A549 (cell line): Measurements from ENCODE around the gene POM121L2. TPM values are rescaled to one million over a fixed set of nuclear protein-coding genes. Genes with fewer than 3 reads are reported as not detected.

Source experiments
- ATAC-seq, 2 experiments: fragments of 200-7000 bp in 1 of 2; fragments of >200 bp in 1 of 2; cut with Nextera tagmentation in 1 of 2; cut with Tn5 transposase in 1 of 2; 3 replicates each; pipeline versions ENCODE4 v1.8.0 to v1.9.1; 2018 to 2020; ENCODE audit warnings: mild to moderate bottlenecking in 1 of 2, moderate library complexity in 1 of 2
- CTCF ChIA-PET: fragments of 300-600 bp; sonication (Branson Sonifier 250); formaldehyde crosslinking; extraction: SDS; loops from one replicate; lab custom pipeline; 2021; ENCODE audit warnings: antibody characterized with exemption, inconsistent platforms; lab: Yijun Ruan, JAX
- POLR2A ChIA-PET: fragments of 350-600 bp; formaldehyde crosslinking; extraction: SDS; loops from one replicate; lab custom pipeline; 2021; ENCODE audit warnings: antibody characterized with exemption, inconsistent platforms; lab: Yijun Ruan, JAX
- DNase-seq, 2 experiments: peaks; one replicate each; pipeline versions ENCODE4 v3.0.0 to v3.0.0-alpha.2; 2011 to 2016; ENCODE audit warnings: low read depth in 1 of 2, low spot score in 1 of 2
- FAIRE-seq: peaks from 2 replicates; lab custom pipeline; 2011; peaks lifted over from hg19 to GRCh38; lab: Jason Lieb, UNC
- H3K27ac ChIP-seq, 2 experiments: fragments of >200 bp; sonication (Bioruptor Twin); formaldehyde crosslinking; 3 replicates each; pipeline ENCODE4 v1.5.1; 2016 to 2017
- H3K4me1 ChIP-seq: fragments of >200 bp; sonication (Bioruptor Twin); formaldehyde crosslinking; 3 replicates; pipeline ENCODE4 v1.6.1; 2016
- H3K4me2 ChIP-seq: fragments of >200 bp; sonication (Bioruptor Twin); formaldehyde crosslinking; 3 replicates; pipeline ENCODE4 v1.6.1; 2016
- H3K4me3 ChIP-seq: fragments of >200 bp; sonication (Bioruptor Twin); formaldehyde crosslinking; 3 replicates; pipeline ENCODE4 v1.5.1; 2016
- H3K9me3 ChIP-seq: fragments of >200 bp; sonication (Bioruptor Twin); formaldehyde crosslinking; 3 replicates; pipeline ENCODE4 v1.6.1; 2016
- BCL3 ChIP-seq: fragments of >200 bp; sonication (Bioruptor Twin); formaldehyde crosslinking; IDR thresholded peaks from 3 replicates; pipeline ENCODE4 v1.6.1; 2016
- CBX2 ChIP-seq: fragments of 200-600 bp; sonication (generic); IDR thresholded peaks from 2 replicates; pipeline ENCODE4 v1.6.1; 2016; ENCODE audit warnings: low read depth, mild to moderate bottlenecking, borderline replicate concordance
- CTCF ChIP-seq: fragments of >200 bp; sonication (Bioruptor Twin); formaldehyde crosslinking; IDR thresholded peaks from 3 replicates; pipeline ENCODE4 v1.5.1; 2016
- E2F6 ChIP-seq: IDR thresholded peaks from 2 replicates; pipeline ENCODE4 v1.6.1; 2012; ENCODE audit warnings: low read depth, borderline replicate concordance
- ESRRA ChIP-seq: fragments of 150-350 bp; IDR thresholded peaks from 2 replicates; pipeline ENCODE4 v1.6.1; 2014; ENCODE audit warnings: mild to moderate bottlenecking, low read length, borderline replicate concordance
- HOXB13 ChIP-seq: fragments of 250-450 bp; sonication (Bioruptor Pico); IDR thresholded peaks from 2 replicates; pipeline ENCODE4 v1.5.0; 2020; ENCODE audit warnings: low read depth, mild to moderate bottlenecking, moderate library complexity
- KDM5A ChIP-seq: fragments of 200-600 bp; sonication (generic); IDR thresholded peaks from 2 replicates; pipeline ENCODE4 v1.6.1; 2016; ENCODE audit warnings: antibody characterized with exemption, mild to moderate bottlenecking
- MAX ChIP-seq: IDR thresholded peaks from 2 replicates; pipeline ENCODE4 v1.6.1; 2012
- MAZ ChIP-seq: fragments of 150-350 bp; IDR thresholded peaks from 2 replicates; pipeline ENCODE4 v1.6.1; 2014; ENCODE audit warnings: antibody characterized with exemption, low read depth, low read length, borderline replicate concordance
- MYC ChIP-seq: IDR thresholded peaks from 2 replicates; pipeline ENCODE4 v1.6.1; 2012; ENCODE audit warnings: mild to moderate bottlenecking, inconsistent platforms, low read length, improper control_type of control experiment, borderline replicate concordance
- PBX3 ChIP-seq: IDR thresholded peaks from 2 replicates; pipeline ENCODE4 v1.6.1; 2012
- PHF8 ChIP-seq: fragments of 200-600 bp; sonication (generic); IDR thresholded peaks from 2 replicates; pipeline ENCODE4 v1.6.1; 2016; ENCODE audit warnings: low read depth, mild to moderate bottlenecking, antibody characterized with exemption, moderate library complexity, borderline replicate concordance
- POLR2A ChIP-seq: IDR thresholded peaks from 2 replicates; pipeline ENCODE4 v1.6.1; 2012; ENCODE audit warnings: mild to moderate bottlenecking, low read length
- RAD21 ChIP-seq, 2 experiments: fragments of >200 bp in 1 of 2; sonication (Bioruptor Twin) in 1 of 2; formaldehyde crosslinking in 1 of 2; IDR thresholded peaks in 1 of 2; conservative IDR thresholded peaks in 1 of 2; 2 replicates in 1 of 2; 3 replicates in 1 of 2; pipeline ENCODE4 v1.6.1; 2012 to 2018; ENCODE audit warnings: inconsistent platforms in 1 of 2
- SMC3 ChIP-seq: fragments of >200 bp; sonication (Bioruptor Twin); formaldehyde crosslinking; IDR thresholded peaks from 3 replicates; pipeline ENCODE4 v1.6.1; 2018; ENCODE audit warnings: inconsistent platforms
- USF2 ChIP-seq: fragments of 450-650 bp; IDR thresholded peaks from 2 replicates; pipeline ENCODE4 v1.6.1; 2014; ENCODE audit warnings: antibody characterized with exemption
- WGBS: methylation state at CpG from one replicate; pipeline ENCODE4 v1.1.6; 2017; ENCODE audit errors: missing lambda C conversion rate; 5-methylcytosine and 5-hydroxymethylcytosine counted together
- polyA minus RNA-seq: library from RNA; depleted of rRNA, polyadenylated mRNA; stranded (reverse); fragments of >200 nt; gene quantifications from 2 replicates; pipeline ENCODE4 v1.2.3, GENCODE V29; 2011; rRNA and poly(A)+ RNA removed
- polyA plus RNA-seq, 4 experiments: library from polyadenylated mRNA; depleted of rRNA in 3 of 4; stranded (reverse); fragments of >200 nt; fragmentation: RNase III in 1 of 4; extraction: RNeasy Plus Mini Kit Qiagen cat#74134 plus additional on column Dnase treatment in 1 of 4; gene quantifications; 2 replicates in 3 of 4; 3 replicates in 1 of 4; pipeline ENCODE4 v1.2.3, GENCODE V29; 2011 to 2017

Gene POM121L2
- polyA plus RNA-seq (2011; rRNA removed) (0.09 TPM in 1 of 2 replicates, not detected in the other), polyA plus RNA-seq (2017; fragmentation: RNase III; extraction: RNeasy Plus Mini Kit Qiagen cat#74134 plus additional on column Dnase treatment) (not detected in 3 replicates), polyA minus RNA-seq (0.04 TPM in 1 of 2 replicates, not detected in the other)
- not detected in 2 replicates for polyA plus RNA-seq (2012; cell fraction: cytosol; rRNA removed)
- not detected in 2 replicates for polyA plus RNA-seq (2012; cell fraction: nucleus; rRNA removed)

DNA sequence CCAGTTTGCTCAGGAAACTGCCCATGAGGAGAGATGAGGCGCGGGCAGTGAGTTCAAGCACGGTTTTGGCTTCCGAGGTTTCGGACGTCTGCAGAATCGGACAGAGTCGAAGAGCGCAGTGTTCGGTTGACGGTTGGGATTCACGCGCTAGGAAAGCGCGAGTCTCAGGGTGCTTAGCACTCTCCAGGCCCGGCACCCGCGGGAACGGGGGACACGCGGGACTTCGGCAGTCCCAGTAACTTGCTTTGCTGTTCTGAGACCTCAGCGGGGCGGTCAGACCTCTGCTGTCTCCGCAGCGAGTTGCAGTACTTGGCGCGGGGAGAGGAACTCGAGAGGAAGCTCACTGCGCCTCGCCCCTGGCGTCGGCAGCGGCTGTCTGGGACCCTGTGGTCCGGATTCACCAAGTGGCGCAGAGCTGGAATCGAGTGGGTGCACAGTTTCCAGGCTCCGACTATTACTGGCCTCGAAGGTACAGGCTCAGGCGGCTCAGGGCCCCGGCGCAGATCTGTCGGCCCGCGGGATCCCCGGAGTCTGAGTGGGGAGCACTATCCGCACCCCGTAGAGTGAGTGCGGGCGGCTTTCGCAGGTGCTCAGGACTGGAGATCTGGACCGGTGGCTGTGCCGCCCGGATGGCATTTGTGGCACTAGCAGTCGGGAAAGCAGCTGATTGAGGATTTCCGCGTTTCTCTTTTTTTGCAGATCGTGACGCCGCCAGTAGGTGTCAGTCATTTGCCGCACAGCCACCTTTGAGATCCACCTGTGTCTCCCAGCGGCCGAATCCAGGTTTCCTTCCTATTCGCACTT, at the start of gene POM121L2:
TSS of gene POM121L2 (minus strand) at position 128 of the 804 bp plus-strand sequence. CDS start at position 25, 103 bp downstream.
- WGBS = 14% methylated on average over 32 of the region's 64 CpGs
- DNase-seq (peak; percentile 67 to 80), FAIRE-seq (no peak), ATAC-seq (peak; percentile 87 to 88)
- POLR2A ChIA-PET = no interaction called here
- CTCF ChIA-PET = interaction anchor here (0.8 to 1.2 kb wide), 8 partner anchors 8 to 297 kb away, joined by 3 to 10 read pairs (median 4); no protein-coding TSS in a partner anchor
- Histone ChIP-seq H3K4me2 (peak within 1 kb of the TSS; percentile 77), H3K4me1 (no peaks in the 10 kb centered on the region), H3K9me3 (peaks cover 9% of the 10 kb centered on the region; the same call in 1 of the 3 replicates), H3K27ac (peak within 1 kb of the TSS in 1 of 2 experiments; percentile 83; a peak in 3 of 6 replicates), H3K4me3 (peak within 1 kb of the TSS; percentile 62)
- TF ChIP-seq PBX3 = 0 out of 2 replicates have a peak, but pooled peaks have one; percentile 32
- peak; percentile 66 for TF ChIP-seq CTCF
- TF ChIP-seq RAD21 (conservative IDR thresholded peaks at IDR 0.05 in 1 of 2, IDR thresholded peaks at IDR 0.05 in 1 of 2) = peak; percentile 75 to 80
- TF ChIP-seq KDM5A = peak; percentile 29; the same call in 1 of the 2 replicates
- TF ChIP-seq ESRRA = no peak
- TF ChIP-seq E2F6 = peak; percentile 4; the same call in 1 of the 2 replicates
- TF ChIP-seq SMC3 = peak; percentile 58
- no peak for TF ChIP-seq MYC
- TF ChIP-seq MAX = peak; percentile 56

DNA sequence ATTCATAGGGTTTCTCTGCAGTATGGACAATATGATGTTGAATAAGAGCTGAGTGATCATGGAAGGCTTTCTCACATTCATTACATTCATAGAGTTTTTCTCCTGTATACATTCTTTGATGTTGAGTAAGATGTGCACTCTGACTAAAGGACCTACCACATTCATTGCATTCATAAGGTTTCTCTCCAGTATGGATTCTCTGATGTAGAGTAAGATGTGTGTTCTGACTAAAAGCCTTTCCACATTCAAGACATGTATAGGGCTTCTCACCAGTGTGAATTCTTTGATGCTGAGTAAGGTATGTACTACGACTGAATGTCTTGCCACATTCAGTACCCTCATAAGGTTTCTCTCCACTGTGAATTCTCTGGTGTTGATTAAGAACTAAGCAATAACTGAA, 47.2 kb upstream of the POM121L2 start:
- H3K4me2 ChIP-seq = no peak overlapping the region
- H3K4me1 ChIP-seq = no peaks in the 10 kb centered on the region
- WGBS = 0% methylated on average over 1 of the region's 1 CpG
- no peak overlapping the region for H3K27ac ChIP-seq
- H3K9me3 ChIP-seq = peaks cover 20% of the 10 kb centered on the region; the same call in 2 of the 3 replicates
- TF ChIP-seq POLR2A (no peak), CBX2 (no peak), MAZ (no peak), PHF8 (no peak), HOXB13 (CRISPR knock-in tag) (no peak), E2F6 (no peak), BCL3 (no peak), ESRRA (no peak), USF2 (no peak)
- TF ChIP-seq, all 56 proteins: peak for 0
- FAIRE-seq (no peak), ATAC-seq (no peak), DNase-seq (no peak)
- POLR2A ChIA-PET = no interaction called here
- H3K4me3 ChIP-seq = no peak overlapping the region
- CTCF ChIA-PET = no interaction called here
